Measurements from ENCODE around the gene TRIM46. TPM values are rescaled to one million over a fixed set of nuclear protein-coding genes. Genes with fewer than 3 reads are reported as not detected.
A peak's percentile ranks its signal among the peaks of the same experiment; 100 is the strongest.
"Not testable (repeated sequence)": the region's sequence is repeated elsewhere in the genome, so short reads cannot be mapped to it uniquely, and the experiment has no call there.

TRIM46 gene
- total and polyA plus RNA-seq, 2 experiments from 2014 or later = 8.1 to 15.4 TPM

- not testable (repeated sequence) for H3K27ac Mint-ChIP-seq; H3K4me3 ChIP-seq; H3K4me2 ChIP-seq; H3F3A ChIP-seq (replicated peaks; ENCODE audit: low read depth); H3K4me3 Mint-ChIP-seq; H3K79me2 ChIP-seq (replicated peaks; ENCODE audit: insufficient read depth); H3K9me2 ChIP-seq (ENCODE audit: insufficient read depth); H3K4me1 ChIP-seq (ENCODE audit: insufficient read depth); DNase-seq (ENCODE audit: low spot score); H3K36me3 ChIP-seq (ENCODE audit: insufficient read depth); H2AFZ ChIP-seq; H3K27me3 ChIP-seq (ENCODE audit: insufficient read depth); H3K27ac ChIP-seq (ENCODE audit: low read depth); H3K9me3 Mint-ChIP-seq; H4K20me1 ChIP-seq (replicated peaks; ENCODE audit: insufficient read depth); H3K4me1 Mint-ChIP-seq
- peaks cover 12% of the 10 kb centered on the region for H3K27me3 Mint-ChIP-seq (ENCODE audit: insufficient read depth, low read depth, poor library complexity)
- H3K36me3 Mint-ChIP-seq (ENCODE audit: low read depth) = peaks cover 11% of the 10 kb centered on the region; the same call in 2 of the 3 replicates
- peak; percentile 62 for ATAC-seq
Measured at GRCh38 chr1:155233502-155233901, 59.9 kb downstream of the TRIM46 start.

MicroRNA genes within 50 kb of the gene (microRNA counts, 767-probe panel; counts per million panel counts)
- microRNA hsa-miR-92b-3p = 8,630 counts per million, percentile 55 among the panel's probes with 10 or more counts

Small RNAs within 50 kb of the gene (small RNA-seq; reads per million reads assigned to genes)
- gene HMGN2P18 (ENCODE audit: low replicate concordance) = not detected

Other genes starting within 250 kb of the TRIM46 start
- 8.1 and 11.2 TPM in 2 replicates for gene PMVK, start 237.1 kb upstream of the TRIM46 start, total RNA-seq (2014; rRNA removed; shearing (Covaris generic))
- gene PMVK, start 237.1 kb upstream of the TRIM46 start, polyA plus RNA-seq (2016; fragmentation: Nextera tagmentation; extraction: Ambion mirVana) = 22.2 and 25.0 TPM in 2 replicates
- gene PBXIP1, start 217.8 kb upstream of the TRIM46 start, total RNA-seq (2014; rRNA removed; shearing (Covaris generic)) = 29.6 and 31.8 TPM in 2 replicates
- gene PBXIP1, start 217.8 kb upstream of the TRIM46 start, polyA plus RNA-seq (2016; fragmentation: Nextera tagmentation; extraction: Ambion mirVana) = 6.5 and 7.0 TPM in 2 replicates
- gene PYGO2, start 212.1 kb upstream of the TRIM46 start, total RNA-seq (2014; rRNA removed; shearing (Covaris generic)) = 28.7 and 29.0 TPM in 2 replicates
- gene PYGO2, start 212.1 kb upstream of the TRIM46 start, polyA plus RNA-seq (2016; fragmentation: Nextera tagmentation; extraction: Ambion mirVana) = 11.0 and 13.2 TPM in 2 replicates
- 196 and 211 TPM in 2 replicates for gene SHC1, start 203.1 kb upstream of the TRIM46 start, total RNA-seq (2014; rRNA removed; shearing (Covaris generic))
- gene SHC1, start 203.1 kb upstream of the TRIM46 start, polyA plus RNA-seq (2016; fragmentation: Nextera tagmentation; extraction: Ambion mirVana) = 108 and 117 TPM in 2 replicates
- 296 and 392 TPM in 2 replicates for gene CKS1B, start 199.2 kb upstream of the TRIM46 start, total RNA-seq (2014; rRNA removed; shearing (Covaris generic))
- 562 and 617 TPM in 2 replicates for gene CKS1B, start 199.2 kb upstream of the TRIM46 start, polyA plus RNA-seq (2016; fragmentation: Nextera tagmentation; extraction: Ambion mirVana)
- gene FLAD1, start 190.5 kb upstream of the TRIM46 start, total RNA-seq (2014; rRNA removed; shearing (Covaris generic)) = 71.4 and 75.0 TPM in 2 replicates
- gene FLAD1, start 190.5 kb upstream of the TRIM46 start, polyA plus RNA-seq (2016; fragmentation: Nextera tagmentation; extraction: Ambion mirVana) = 72.8 and 74.5 TPM in 2 replicates
- 1.5 and 1.6 TPM in 2 replicates for gene LENEP, start 180.3 kb upstream of the TRIM46 start, total RNA-seq (2014; rRNA removed; shearing (Covaris generic))
- gene LENEP, start 180.3 kb upstream of the TRIM46 start, polyA plus RNA-seq (2016; fragmentation: Nextera tagmentation; extraction: Ambion mirVana) = not detected in 2 replicates
- gene ZBTB7B, start 171.0 kb upstream of the TRIM46 start, total RNA-seq (2014; rRNA removed; shearing (Covaris generic)) = 19.3 and 32.6 TPM in 2 replicates
- 3.6 TPM in 2 replicates for gene ZBTB7B, start 171.0 kb upstream of the TRIM46 start, polyA plus RNA-seq (2016; fragmentation: Nextera tagmentation; extraction: Ambion mirVana)
- gene DCST2, start 140.1 kb upstream of the TRIM46 start, total RNA-seq (2014; rRNA removed; shearing (Covaris generic)) = not detected in 2 replicates
- 0.28 and 0.78 TPM in 2 replicates for gene DCST2, start 140.1 kb upstream of the TRIM46 start, polyA plus RNA-seq (2016; fragmentation: Nextera tagmentation; extraction: Ambion mirVana)
- gene DCST1, start 140.0 kb upstream of the TRIM46 start, total RNA-seq (2014; rRNA removed; shearing (Covaris generic)) = not detected in 2 replicates
- not detected in 2 replicates for gene DCST1, start 140.0 kb upstream of the TRIM46 start, polyA plus RNA-seq (2016; fragmentation: Nextera tagmentation; extraction: Ambion mirVana)
- 25.9 and 31.1 TPM in 2 replicates for gene ADAM15, start 122.5 kb upstream of the TRIM46 start, total RNA-seq (2014; rRNA removed; shearing (Covaris generic))
- gene ADAM15, start 122.5 kb upstream of the TRIM46 start, polyA plus RNA-seq (2016; fragmentation: Nextera tagmentation; extraction: Ambion mirVana) = 24.2 and 25.9 TPM in 2 replicates
- gene EFNA4, start 110.1 kb upstream of the TRIM46 start, total RNA-seq (2014; rRNA removed; shearing (Covaris generic)) = 22.9 and 25.0 TPM in 2 replicates
- 11.1 and 16.4 TPM in 2 replicates for gene EFNA4, start 110.1 kb upstream of the TRIM46 start, polyA plus RNA-seq (2016; fragmentation: Nextera tagmentation; extraction: Ambion mirVana)
- gene EFNA3, start 95.0 kb upstream of the TRIM46 start, total RNA-seq (2014; rRNA removed; shearing (Covaris generic)) = 13.6 and 14.5 TPM in 2 replicates
- 10.3 and 13.5 TPM in 2 replicates for gene EFNA3, start 95.0 kb upstream of the TRIM46 start, polyA plus RNA-seq (2016; fragmentation: Nextera tagmentation; extraction: Ambion mirVana)
- gene EFNA1, start 46.0 kb upstream of the TRIM46 start, total RNA-seq (2014; rRNA removed; shearing (Covaris generic)) = 2.1 and 5.1 TPM in 2 replicates
- 3.2 and 5.1 TPM in 2 replicates for gene EFNA1, start 46.0 kb upstream of the TRIM46 start, polyA plus RNA-seq (2016; fragmentation: Nextera tagmentation; extraction: Ambion mirVana)
- 30.0 and 50.5 TPM in 2 replicates for gene SLC50A1, start 38.0 kb upstream of the TRIM46 start, total RNA-seq (2014; rRNA removed; shearing (Covaris generic))
- 63.9 and 65.4 TPM in 2 replicates for gene SLC50A1, start 38.0 kb upstream of the TRIM46 start, polyA plus RNA-seq (2016; fragmentation: Nextera tagmentation; extraction: Ambion mirVana)
- gene DPM3, start 33.3 kb upstream of the TRIM46 start, total RNA-seq (2014; rRNA removed; shearing (Covaris generic)) = 13.6 and 19.2 TPM in 2 replicates
- 71.4 and 76.5 TPM in 2 replicates for gene DPM3, start 33.3 kb upstream of the TRIM46 start, polyA plus RNA-seq (2016; fragmentation: Nextera tagmentation; extraction: Ambion mirVana)
- gene KRTCAP2, start 545 bp upstream of the TRIM46 start, total RNA-seq (2014; rRNA removed; shearing (Covaris generic)) = 101 and 106 TPM in 2 replicates
- 579 and 628 TPM in 2 replicates for gene KRTCAP2, start 545 bp upstream of the TRIM46 start, polyA plus RNA-seq (2016; fragmentation: Nextera tagmentation; extraction: Ambion mirVana)
- gene THBS3, start 34.0 kb downstream of the TRIM46 start, total RNA-seq (2014; rRNA removed; shearing (Covaris generic)) = 1.2 and 6.3 TPM in 2 replicates
- 4.3 and 5.0 TPM in 2 replicates for gene THBS3, start 34.0 kb downstream of the TRIM46 start, polyA plus RNA-seq (2016; fragmentation: Nextera tagmentation; extraction: Ambion mirVana)
- 66.7 and 77.7 TPM in 2 replicates for gene MTX1, start 34.8 kb downstream of the TRIM46 start, total RNA-seq (2014; rRNA removed; shearing (Covaris generic))
- gene MTX1, start 34.8 kb downstream of the TRIM46 start, polyA plus RNA-seq (2016; fragmentation: Nextera tagmentation; extraction: Ambion mirVana) = 106 and 109 TPM in 2 replicates
- gene ENTREP3, start 81.6 kb downstream of the TRIM46 start, total RNA-seq (2014; rRNA removed; shearing (Covaris generic)) = 34.7 and 46.3 TPM in 2 replicates
- gene ENTREP3, start 81.6 kb downstream of the TRIM46 start, polyA plus RNA-seq (2016; fragmentation: Nextera tagmentation; extraction: Ambion mirVana) = 18.6 and 19.5 TPM in 2 replicates
- gene SCAMP3, start 88.5 kb downstream of the TRIM46 start, total RNA-seq (2014; rRNA removed; shearing (Covaris generic)) = 47.2 and 52.5 TPM in 2 replicates
- gene SCAMP3, start 88.5 kb downstream of the TRIM46 start, polyA plus RNA-seq (2016; fragmentation: Nextera tagmentation; extraction: Ambion mirVana) = 38.3 and 50.5 TPM in 2 replicates
- 40.4 and 54.6 TPM in 2 replicates for gene CLK2, start 99.7 kb downstream of the TRIM46 start, total RNA-seq (2014; rRNA removed; shearing (Covaris generic))
- 23.9 and 27.2 TPM in 2 replicates for gene CLK2, start 99.7 kb downstream of the TRIM46 start, polyA plus RNA-seq (2016; fragmentation: Nextera tagmentation; extraction: Ambion mirVana)
- 3.5 and 4.9 TPM in 2 replicates for gene HCN3, start 103.6 kb downstream of the TRIM46 start, total RNA-seq (2014; rRNA removed; shearing (Covaris generic))
- gene HCN3, start 103.6 kb downstream of the TRIM46 start, polyA plus RNA-seq (2016; fragmentation: Nextera tagmentation; extraction: Ambion mirVana) = 3.4 and 4.6 TPM in 2 replicates
- gene PKLR, start 127.6 kb downstream of the TRIM46 start, total RNA-seq (2014; rRNA removed; shearing (Covaris generic)) = 3.3 and 3.7 TPM in 2 replicates
- gene PKLR, start 127.6 kb downstream of the TRIM46 start, polyA plus RNA-seq (2016; fragmentation: Nextera tagmentation; extraction: Ambion mirVana) = 1.5 and 2.0 TPM in 2 replicates
- 274 and 287 TPM in 2 replicates for gene FDPS, start 135.0 kb downstream of the TRIM46 start, total RNA-seq (2014; rRNA removed; shearing (Covaris generic))
- 366 and 373 TPM in 2 replicates for gene FDPS, start 135.0 kb downstream of the TRIM46 start, polyA plus RNA-seq (2016; fragmentation: Nextera tagmentation; extraction: Ambion mirVana)
- 57.6 and 87.7 TPM in 2 replicates for gene RUSC1, start 147.0 kb downstream of the TRIM46 start, total RNA-seq (2014; rRNA removed; shearing (Covaris generic))
- gene RUSC1, start 147.0 kb downstream of the TRIM46 start, polyA plus RNA-seq (2016; fragmentation: Nextera tagmentation; extraction: Ambion mirVana) = 48.2 and 53.4 TPM in 2 replicates

All from GM23338 (cell line).